OCI-LY1 (cell line): Measurements from ENCODE around the gene COPS4.

Experiments
- EZH2 ChIP-seq: fragments of 200-600 bp; sonication (generic), shearing (Covaris generic); IDR thresholded peaks from 2 replicates; pipeline ENCODE4 v1.8.0; 2017; ENCODE audit warnings: borderline replicate concordance, mixed run types, mild to moderate bottlenecking, antibody characterized with exemption, low read length, moderate library complexity, mixed read lengths
- TF ChIP-seq, protein P1 (sequence below): fragments of 200-600 bp; sonication (generic), shearing (Covaris generic); IDR thresholded peaks from 2 replicates; pipeline ENCODE4 v1.5.1; 2017; ENCODE audit warnings: mild to moderate bottlenecking, antibody characterized with exemption, low read length, moderate library complexity, mixed read lengths

DNA sequence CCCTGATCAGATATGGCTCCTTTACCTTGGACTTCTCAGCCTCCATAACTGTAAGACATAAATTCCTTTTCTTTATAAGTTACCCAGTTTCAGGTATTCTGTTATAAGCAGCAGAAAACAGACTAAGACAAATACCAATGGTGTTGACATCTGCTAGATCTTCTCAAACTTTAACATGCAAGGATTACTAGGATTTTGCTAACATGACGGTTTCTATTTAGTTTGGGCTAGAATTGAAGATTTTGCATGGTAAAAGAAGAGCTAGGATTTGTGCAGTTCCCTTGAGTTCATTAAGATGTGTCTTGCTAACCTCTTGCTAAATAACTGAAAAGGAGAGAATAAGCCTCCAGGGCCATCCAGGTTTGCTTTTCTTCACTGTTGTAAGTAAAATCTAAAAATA, 5.3 kb upstream of the COPS4 start:
- TF ChIP-seq, protein P1, sequence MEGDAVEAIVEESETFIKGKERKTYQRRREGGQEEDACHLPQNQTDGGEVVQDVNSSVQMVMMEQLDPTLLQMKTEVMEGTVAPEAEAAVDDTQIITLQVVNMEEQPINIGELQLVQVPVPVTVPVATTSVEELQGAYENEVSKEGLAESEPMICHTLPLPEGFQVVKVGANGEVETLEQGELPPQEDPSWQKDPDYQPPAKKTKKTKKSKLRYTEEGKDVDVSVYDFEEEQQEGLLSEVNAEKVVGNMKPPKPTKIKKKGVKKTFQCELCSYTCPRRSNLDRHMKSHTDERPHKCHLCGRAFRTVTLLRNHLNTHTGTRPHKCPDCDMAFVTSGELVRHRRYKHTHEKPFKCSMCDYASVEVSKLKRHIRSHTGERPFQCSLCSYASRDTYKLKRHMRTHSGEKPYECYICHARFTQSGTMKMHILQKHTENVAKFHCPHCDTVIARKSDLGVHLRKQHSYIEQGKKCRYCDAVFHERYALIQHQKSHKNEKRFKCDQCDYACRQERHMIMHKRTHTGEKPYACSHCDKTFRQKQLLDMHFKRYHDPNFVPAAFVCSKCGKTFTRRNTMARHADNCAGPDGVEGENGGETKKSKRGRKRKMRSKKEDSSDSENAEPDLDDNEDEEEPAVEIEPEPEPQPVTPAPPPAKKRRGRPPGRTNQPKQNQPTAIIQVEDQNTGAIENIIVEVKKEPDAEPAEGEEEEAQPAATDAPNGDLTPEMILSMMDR: no peak
- no peak for TF ChIP-seq EZH2
